Right kidney (tissue), 1 donor: Measurements from ENCODE around the gene ADGRV1.

ENCODE experiments used
- DNase-seq: peaks from one replicate; pipeline ENCODE4 v3.0.0-alpha.2; 2016

ADGRV1 gene

GRCh38 chr5:91175708-91176107, 617.1 kb downstream of the ADGRV1 start:
- DNase-seq: no peak

- DNase-seq: no peak
Observed at GRCh38 chr5:91176288-91177016, 617.9 kb downstream of the ADGRV1 start.

GRCh38 chr5:91177085-91177484, 618.5 kb downstream of the ADGRV1 start:
- DNase-seq: no peak

GRCh38 chr5:91177639-91178038, 619.0 kb downstream of the ADGRV1 start:
- DNase-seq: no peak

- no peak for DNase-seq
Observed at GRCh38 chr5:91178461-91178860, 619.9 kb downstream of the ADGRV1 start.

- no peak for DNase-seq
Observed at GRCh38 chr5:91179018-91179417, 620.4 kb downstream of the ADGRV1 start.

GRCh38 chr5:91180506-91180905, 621.9 kb downstream of the ADGRV1 start:
- DNase-seq: no peak

- DNase-seq: no peak
Observed at GRCh38 chr5:91182763-91183162, 624.2 kb downstream of the ADGRV1 start.

GRCh38 chr5:91183743-91184142, 625.1 kb downstream of the ADGRV1 start:
- DNase-seq: no peak

- DNase-seq: no peak
Observed at GRCh38 chr5:91186101-91186500, 627.5 kb downstream of the ADGRV1 start.

GRCh38 chr5:91187032-91187431, 628.4 kb downstream of the ADGRV1 start:
- no peak for DNase-seq

- DNase-seq: no peak
Observed at GRCh38 chr5:91188755-91189154, 630.2 kb downstream of the ADGRV1 start.

GRCh38 chr5:91189480-91190313, 631.1 kb downstream of the ADGRV1 start:
- DNase-seq: no peak

- no peak for DNase-seq
Observed at GRCh38 chr5:91190314-91190690, 631.7 kb downstream of the ADGRV1 start.

GRCh38 chr5:91194824-91195381, 636.3 kb downstream of the ADGRV1 start:
- DNase-seq: no peak

GRCh38 chr5:91200692-91201091, 642.1 kb downstream of the ADGRV1 start:
- DNase-seq: no peak

- no peak for DNase-seq
Observed at GRCh38 chr5:91206103-91206502, 647.5 kb downstream of the ADGRV1 start.

- no peak for DNase-seq
Observed at GRCh38 chr5:91206734-91207133, 648.1 kb downstream of the ADGRV1 start.

GRCh38 chr5:91207248-91207647, 648.7 kb downstream of the ADGRV1 start:
- no peak for DNase-seq

GRCh38 chr5:91211997-91212713, 653.6 kb downstream of the ADGRV1 start:
- DNase-seq: no peak

- no peak for DNase-seq
Observed at GRCh38 chr5:91212714-91213092, 654.1 kb downstream of the ADGRV1 start.
